Nephron (organoid): Measurements from ENCODE around the gene SMAD7.

ENCODE experiments used
- H3K27ac Mint-ChIP-seq, 3 experiments: 2 replicates each; pipeline ENCODE4 v1.8.0; 2020; ENCODE audit warnings: mixed read lengths in 3 of 3, mild to moderate bottlenecking in 2 of 3, moderate library complexity in 1 of 3
- H3K27me3 Mint-ChIP-seq: 2 replicates; pipeline ENCODE4 v1.8.0; 2021; ENCODE audit warnings: low read depth, mild to moderate bottlenecking, moderate library complexity, mixed read lengths
- H3K36me3 Mint-ChIP-seq: 2 replicates; pipeline ENCODE4 v1.8.0; 2020; ENCODE audit warnings: low read depth, mixed read lengths
- H3K4me1 Mint-ChIP-seq: 2 replicates; pipeline ENCODE4 v1.8.0; 2020; ENCODE audit warnings: mixed read lengths
- H3K4me3 Mint-ChIP-seq, 3 experiments: 2 replicates each; pipeline ENCODE4 v1.8.0; 2020; ENCODE audit warnings: mild to moderate bottlenecking in 3 of 3, mixed read lengths in 3 of 3, moderate library complexity in 2 of 3
- H3K9me3 Mint-ChIP-seq: 2 replicates; pipeline ENCODE4 v1.8.0; 2020; ENCODE audit warnings: mixed read lengths
- TF ChIP-seq, protein P1 (sequence below), 3 experiments: fragments of 200-600 bp; sonication (generic); IDR thresholded peaks; one replicate each; pipeline ENCODE4 v1.5.0; 2021; ENCODE audit warnings: antibody characterized with exemption in 3 of 3; ENCODE audit not compliant: unreplicated experiment in 3 of 3

The SMAD7 gene

GRCh38 chr18:48885924-48886400, 64.8 kb downstream of the SMAD7 start:
- peaks cover 60% of the 10 kb centered on the region for H3K4me1 Mint-ChIP-seq
- no peak overlapping the region for H3K4me3 Mint-ChIP-seq
- TF ChIP-seq, protein P1, sequence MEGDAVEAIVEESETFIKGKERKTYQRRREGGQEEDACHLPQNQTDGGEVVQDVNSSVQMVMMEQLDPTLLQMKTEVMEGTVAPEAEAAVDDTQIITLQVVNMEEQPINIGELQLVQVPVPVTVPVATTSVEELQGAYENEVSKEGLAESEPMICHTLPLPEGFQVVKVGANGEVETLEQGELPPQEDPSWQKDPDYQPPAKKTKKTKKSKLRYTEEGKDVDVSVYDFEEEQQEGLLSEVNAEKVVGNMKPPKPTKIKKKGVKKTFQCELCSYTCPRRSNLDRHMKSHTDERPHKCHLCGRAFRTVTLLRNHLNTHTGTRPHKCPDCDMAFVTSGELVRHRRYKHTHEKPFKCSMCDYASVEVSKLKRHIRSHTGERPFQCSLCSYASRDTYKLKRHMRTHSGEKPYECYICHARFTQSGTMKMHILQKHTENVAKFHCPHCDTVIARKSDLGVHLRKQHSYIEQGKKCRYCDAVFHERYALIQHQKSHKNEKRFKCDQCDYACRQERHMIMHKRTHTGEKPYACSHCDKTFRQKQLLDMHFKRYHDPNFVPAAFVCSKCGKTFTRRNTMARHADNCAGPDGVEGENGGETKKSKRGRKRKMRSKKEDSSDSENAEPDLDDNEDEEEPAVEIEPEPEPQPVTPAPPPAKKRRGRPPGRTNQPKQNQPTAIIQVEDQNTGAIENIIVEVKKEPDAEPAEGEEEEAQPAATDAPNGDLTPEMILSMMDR (IDR thresholded peaks at IDR 0.05; ENCODE audit: unreplicated experiment in 3 of 3): no peak
- H3K27me3 Mint-ChIP-seq: no peaks in the 10 kb centered on the region
- H3K27ac Mint-ChIP-seq: peak overlapping the region in 2 of 3 experiments; percentile 59 to 65
- peaks cover 1% of the 10 kb centered on the region for H3K36me3 Mint-ChIP-seq
- no peaks in the 10 kb centered on the region for H3K9me3 Mint-ChIP-seq

- Mint-ChIP-seq H3K36me3 (peaks cover 7% of the 10 kb centered on the region), H3K4me3 (no peak overlapping the region), H3K27me3 (no peaks in the 10 kb centered on the region), H3K27ac (peak overlapping the region in 2 of 3 experiments; percentile 59 to 65), H3K9me3 (no peaks in the 10 kb centered on the region), H3K4me1 (peaks cover 55% of the 10 kb centered on the region)
- TF ChIP-seq, protein P1 (IDR thresholded peaks at IDR 0.05; ENCODE audit: unreplicated experiment in 3 of 3): no peak
Observed at GRCh38 chr18:48885266-48885923, 65.4 kb downstream of the SMAD7 start.

DNA sequence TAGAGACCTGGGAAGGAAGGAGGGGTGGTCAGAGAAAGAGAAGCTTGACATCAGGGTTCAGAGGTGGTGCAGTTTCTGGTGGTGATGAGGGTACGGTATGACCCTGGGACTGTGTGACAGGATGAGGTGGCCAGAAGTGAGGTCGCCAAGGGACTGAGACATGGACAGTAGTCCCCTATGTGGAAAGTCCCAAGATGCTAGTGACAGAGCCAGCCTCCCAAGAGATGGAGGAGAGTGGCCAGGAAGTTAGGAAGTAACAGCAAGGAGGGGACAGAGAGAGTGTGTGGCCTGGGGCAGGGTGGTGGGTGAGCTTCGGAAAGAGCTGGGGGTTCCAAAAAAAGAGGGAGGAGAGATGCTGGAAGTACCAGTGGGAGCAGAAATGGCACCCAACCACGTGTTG, 66.0 kb downstream of the SMAD7 start:
- TF ChIP-seq, protein P1 (IDR thresholded peaks at IDR 0.05; ENCODE audit: unreplicated experiment in 3 of 3): no peak
- no peaks in the 10 kb centered on the region for H3K9me3 Mint-ChIP-seq
- peak overlapping the region in 1 of 3 experiments; percentile 2 for H3K4me3 Mint-ChIP-seq
- peak overlapping the region; percentile 24 to 65 (median 59) for H3K27ac Mint-ChIP-seq
- H3K27me3 Mint-ChIP-seq: peaks cover 2% of the 10 kb centered on the region
- peaks cover 11% of the 10 kb centered on the region for H3K36me3 Mint-ChIP-seq
- H3K4me1 Mint-ChIP-seq: peaks cover 49% of the 10 kb centered on the region

- peak overlapping the region; percentile 24 to 65 (median 59) for H3K27ac Mint-ChIP-seq
- H3K4me3 Mint-ChIP-seq: peak overlapping the region in 1 of 3 experiments; percentile 2
- peaks cover 11% of the 10 kb centered on the region for H3K36me3 Mint-ChIP-seq
- TF ChIP-seq, protein P1 (IDR thresholded peaks at IDR 0.05; ENCODE audit: unreplicated experiment in 3 of 3): no peak
- H3K9me3 Mint-ChIP-seq: no peaks in the 10 kb centered on the region
- peaks cover 44% of the 10 kb centered on the region for H3K4me1 Mint-ChIP-seq
- peaks cover 5% of the 10 kb centered on the region for H3K27me3 Mint-ChIP-seq
Observed at GRCh38 chr18:48884306-48884705, 66.5 kb downstream of the SMAD7 start.

DNA sequence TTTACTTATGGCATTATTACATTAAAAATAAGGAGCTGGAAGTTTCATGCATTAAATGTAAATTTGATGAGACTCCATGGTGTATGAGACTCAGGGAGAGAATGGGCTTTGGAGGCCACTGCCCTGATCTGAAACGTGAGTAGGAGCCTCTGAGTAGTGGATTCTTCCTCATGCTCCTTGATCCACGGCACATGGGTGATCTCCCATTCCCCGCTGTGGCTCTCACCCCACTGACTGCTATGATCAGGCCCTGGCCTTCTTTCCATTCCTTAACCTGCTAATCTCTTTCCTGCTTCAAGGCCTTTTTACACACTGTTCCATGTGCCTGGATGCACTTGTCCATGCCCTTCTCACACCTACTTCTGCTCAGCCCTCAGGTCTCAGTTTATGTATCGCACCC, 68.4 kb downstream of the SMAD7 start:
- peaks cover 36% of the 10 kb centered on the region for H3K4me1 Mint-ChIP-seq
- H3K27ac Mint-ChIP-seq: peak overlapping the region in 2 of 3 experiments; percentile 3 to 16
- no peaks in the 10 kb centered on the region for H3K9me3 Mint-ChIP-seq
- peaks cover 11% of the 10 kb centered on the region for H3K36me3 Mint-ChIP-seq
- H3K27me3 Mint-ChIP-seq: peaks cover 5% of the 10 kb centered on the region
- TF ChIP-seq, protein P1 (IDR thresholded peaks at IDR 0.05; ENCODE audit: unreplicated experiment in 3 of 3): no peak
- no peak overlapping the region for H3K4me3 Mint-ChIP-seq

DNA sequence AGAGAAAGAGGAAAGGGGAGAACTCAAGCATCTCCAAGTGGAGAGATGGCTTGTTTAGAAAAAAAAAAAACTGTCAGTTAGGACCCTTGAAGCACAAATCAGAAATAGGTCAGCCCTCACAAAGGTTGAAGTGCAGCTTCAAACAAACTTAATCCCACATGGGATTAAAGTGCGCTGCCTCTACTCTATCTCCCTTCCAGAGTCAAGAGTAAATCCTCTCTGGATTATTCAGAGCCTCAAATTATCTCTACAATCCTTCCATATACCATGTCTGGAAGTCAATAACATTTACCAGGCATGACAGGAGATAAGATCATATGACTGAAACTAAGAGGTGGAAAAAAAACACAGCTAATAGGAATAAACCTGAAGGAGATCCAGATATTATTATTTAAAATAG, 69.8 kb downstream of the SMAD7 start:
- no peak overlapping the region for H3K4me3 Mint-ChIP-seq
- no peaks in the 10 kb centered on the region for H3K9me3 Mint-ChIP-seq
- TF ChIP-seq, protein P1 (IDR thresholded peaks at IDR 0.05; ENCODE audit: unreplicated experiment in 3 of 3): no peak
- peaks cover 11% of the 10 kb centered on the region for H3K36me3 Mint-ChIP-seq
- H3K4me1 Mint-ChIP-seq: peaks cover 38% of the 10 kb centered on the region
- H3K27me3 Mint-ChIP-seq: peaks cover 5% of the 10 kb centered on the region
- H3K27ac Mint-ChIP-seq: no peak overlapping the region
